ENCODE results near the gene CTSV. TPM values are rescaled to one million over a fixed set of nuclear protein-coding genes. Genes with fewer than 3 reads are reported as not detected.
"Not testable (repeated sequence)": the region's sequence is repeated elsewhere in the genome, so short reads cannot be mapped to it uniquely, and the experiment has no call there.

Gene CTSV
- total RNA-seq, 1 experiment from 2014 or later = 10.2 TPM

- H3K9me3 ChIP-seq (ENCODE audit: low read depth, low read length, poor library complexity, severe bottlenecking); H3K27ac ChIP-seq (ENCODE audit: low read depth, low read length, poor library complexity, severe bottlenecking); DNase-seq (ENCODE audit: low spot score); H3K4me1 ChIP-seq (ENCODE audit: insufficient read depth, low read length, poor library complexity, severe bottlenecking); H3K27me3 ChIP-seq (replicated peaks; ENCODE audit: insufficient read depth, low read depth, low read length, poor library complexity); BruUV-seq (replicated peaks); POLR2A ChIA-PET (ENCODE audit: low non-redundant PET); CTCF ChIA-PET; H3K36me3 ChIP-seq (ENCODE audit: insufficient read depth, low read length, poor library complexity, severe bottlenecking); H3K4me3 ChIP-seq (ENCODE audit: low read depth, low read length, poor library complexity, severe bottlenecking); intact Hi-C loops (cut with micrococcal nuclease; ENCODE audit: unreplicated experiment): not testable (repeated sequence)
Observed at GRCh38 chr9:96984139-96984538, 54.8 kb downstream of the CTSV start.

GRCh38 chr9:96983496-96984122 lies 55.3 kb downstream of the CTSV start:
- POLR2A ChIA-PET (ENCODE audit: low non-redundant PET); BruUV-seq (replicated peaks); H3K4me1 ChIP-seq (ENCODE audit: insufficient read depth, low read length, poor library complexity, severe bottlenecking); H3K27me3 ChIP-seq (replicated peaks; ENCODE audit: insufficient read depth, low read depth, low read length, poor library complexity); H3K9me3 ChIP-seq (ENCODE audit: low read depth, low read length, poor library complexity, severe bottlenecking); H3K4me3 ChIP-seq (ENCODE audit: low read depth, low read length, poor library complexity, severe bottlenecking); intact Hi-C loops (cut with micrococcal nuclease; ENCODE audit: unreplicated experiment); H3K27ac ChIP-seq (ENCODE audit: low read depth, low read length, poor library complexity, severe bottlenecking); CTCF ChIA-PET; DNase-seq (ENCODE audit: low spot score); H3K36me3 ChIP-seq (ENCODE audit: insufficient read depth, low read length, poor library complexity, severe bottlenecking): not testable (repeated sequence)

Other genes with a start within 250 kb of the CTSV start
- 5.7 and 6.7 TPM in 2 replicates for gene ZNF782, start 184.6 kb downstream of the CTSV start, total RNA-seq (2021)
- gene NUTM2G, start 110.3 kb downstream of the CTSV start, total RNA-seq (2021) = not detected in 2 replicates

Data from A673 (cell line).